ENCODE data around the gene KRTAP1-3.
"Not testable (repeated sequence)": the region's sequence is repeated elsewhere in the genome, so short reads cannot be mapped to it uniquely, and the experiment has no call there.

The KRTAP1-3 gene, protein sequence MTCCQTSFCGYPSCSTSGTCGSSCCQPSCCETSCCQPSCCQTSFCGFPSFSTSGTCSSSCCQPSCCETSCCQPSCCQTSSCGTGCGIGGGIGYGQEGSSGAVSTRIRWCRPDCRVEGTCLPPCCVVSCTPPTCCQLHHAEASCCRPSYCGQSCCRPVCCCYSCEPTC

DNA sequence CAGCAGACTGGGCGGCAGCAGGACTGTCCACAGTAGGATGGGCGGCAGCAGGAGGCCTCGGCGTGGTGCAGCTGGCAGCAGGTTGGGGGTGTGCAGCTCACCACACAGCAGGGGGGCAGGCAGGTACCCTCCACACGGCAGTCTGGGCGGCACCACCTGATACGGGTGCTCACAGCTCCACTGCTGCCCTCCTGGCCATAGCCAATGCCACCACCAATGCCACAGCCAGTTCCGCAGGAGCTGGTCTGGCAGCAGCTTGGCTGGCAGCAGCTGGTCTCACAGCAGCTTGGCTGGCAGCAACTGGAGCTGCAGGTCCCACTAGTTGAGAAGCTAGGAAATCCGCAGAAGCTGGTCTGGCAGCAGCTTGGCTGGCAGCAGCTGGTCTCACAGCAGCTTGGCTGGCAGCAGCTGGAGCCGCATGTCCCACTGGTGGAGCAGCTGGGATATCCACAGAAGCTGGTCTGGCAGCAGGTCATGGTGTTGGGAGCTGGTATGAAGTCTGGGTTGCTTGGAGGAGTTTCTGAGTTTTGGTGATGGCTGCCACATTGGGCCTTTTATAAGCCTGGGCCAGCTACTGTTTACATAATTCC lies at the start of gene KRTAP1-3:
Gene KRTAP1-3, minus strand, starts transcription at position 529 of the 590 bp plus-strand sequence. Its CDS starts 53 bp downstream, at position 476.
- not testable (repeated sequence) for H3K27ac ChIP-seq; H3K4me3 ChIP-seq (ENCODE audit: low read depth, low read length); DNase-seq; H3K36me3 ChIP-seq; H3K27me3 ChIP-seq (ENCODE audit: insufficient read depth, low read depth, severe bottlenecking); H3K9me3 ChIP-seq (ENCODE audit: severe bottlenecking)

DNA sequence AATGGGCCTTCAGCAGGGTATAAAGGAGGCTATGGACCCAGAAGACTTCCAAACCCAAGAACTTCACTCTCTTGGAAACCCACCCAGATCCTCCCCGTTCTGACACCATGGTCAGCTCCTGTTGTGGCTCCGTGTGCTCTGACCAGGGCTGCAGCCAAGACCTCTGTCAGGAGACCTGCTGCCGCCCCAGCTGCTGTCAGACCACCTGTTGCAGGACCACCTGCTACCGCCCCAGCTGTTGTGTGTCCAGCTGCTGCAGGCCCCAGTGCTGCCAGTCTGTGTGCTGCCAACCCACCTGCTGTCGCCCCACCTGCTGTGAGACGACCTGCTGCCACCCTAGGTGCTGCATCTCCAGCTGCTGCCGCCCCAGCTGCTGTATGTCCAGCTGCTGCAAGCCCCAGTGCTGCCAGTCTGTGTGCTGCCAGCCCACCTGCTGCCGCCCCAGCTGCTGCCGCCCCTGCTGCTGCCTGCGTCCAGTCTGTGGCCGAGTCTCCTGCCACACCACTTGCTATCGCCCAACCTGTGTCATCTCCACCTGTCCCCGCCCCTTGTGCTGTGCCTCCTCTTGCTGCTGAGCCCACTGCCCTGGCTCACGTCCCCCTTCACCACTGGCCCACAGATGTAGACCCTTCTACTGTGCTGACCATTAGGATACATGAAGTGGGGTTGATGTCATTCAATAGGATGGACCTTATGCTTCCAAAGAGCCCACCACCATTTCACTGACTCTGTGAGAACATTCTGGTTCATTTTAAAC lies 49.6 kb upstream of the KRTAP1-3 start, which contains the start of gene KRTAP4-7:
Gene KRTAP4-7, plus strand, starts transcription at position 51 of the 757 bp plus-strand sequence. Its CDS starts 57 bp downstream, at position 108.
- H3K27me3 ChIP-seq (ENCODE audit: insufficient read depth, low read depth, severe bottlenecking), result peaks cover 21% of the 10 kb centered on the region
- DNase-seq; H3K27ac ChIP-seq; H3K4me3 ChIP-seq (ENCODE audit: low read depth, low read length); H3K36me3 ChIP-seq; H3K9me3 ChIP-seq (ENCODE audit: severe bottlenecking): not testable (repeated sequence)

DNA sequence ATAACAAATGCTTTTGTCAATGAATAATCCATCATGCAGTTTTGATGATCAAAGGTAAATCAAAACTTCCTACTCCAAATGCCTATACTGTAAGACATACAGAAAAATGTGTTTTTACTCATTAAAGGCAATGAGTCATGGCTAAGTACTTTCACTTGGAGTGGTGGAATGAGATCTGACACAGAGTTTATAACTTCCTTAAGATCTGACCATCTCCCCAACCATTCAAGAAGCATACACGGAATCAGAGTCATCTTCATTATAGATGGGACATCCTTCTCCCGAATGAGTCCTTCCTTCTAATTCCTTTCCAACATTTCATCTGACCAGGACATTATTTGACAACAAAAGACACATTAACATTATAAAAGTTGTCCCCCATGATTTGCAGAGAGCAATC lies 48.8 kb upstream of the KRTAP1-3 start:
- H3K36me3 ChIP-seq; H3K9me3 ChIP-seq (ENCODE audit: severe bottlenecking); H3K27ac ChIP-seq; DNase-seq; H3K4me3 ChIP-seq (ENCODE audit: low read depth, low read length): not testable (repeated sequence)
- H3K27me3 ChIP-seq (ENCODE audit: insufficient read depth, low read depth, severe bottlenecking), result peaks cover 25% of the 10 kb centered on the region

DNA sequence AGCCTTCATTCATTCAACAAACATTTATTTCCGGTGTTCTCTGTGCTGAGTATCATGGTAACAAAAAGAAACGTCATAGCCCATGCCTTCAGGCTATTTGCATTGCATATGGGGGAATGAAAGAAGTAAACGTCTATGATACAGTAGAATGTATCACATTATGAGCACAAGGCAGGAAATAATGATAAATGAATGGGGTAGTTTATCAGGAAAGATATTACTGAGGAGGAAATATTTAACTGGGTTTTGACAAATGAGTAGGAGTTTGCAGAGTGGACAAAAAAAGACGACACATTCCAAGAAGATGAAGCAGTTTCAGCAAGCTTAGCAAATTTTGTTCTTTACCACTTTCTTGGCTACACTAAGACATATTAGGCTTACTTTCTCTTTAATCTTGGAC lies 48.0 kb upstream of the KRTAP1-3 start:
- no peaks in the 10 kb centered on the region for H3K9me3 ChIP-seq (ENCODE audit: severe bottlenecking)
- no peak overlapping the region for H3K27ac ChIP-seq
- TF ChIP-seq, protein P1, sequence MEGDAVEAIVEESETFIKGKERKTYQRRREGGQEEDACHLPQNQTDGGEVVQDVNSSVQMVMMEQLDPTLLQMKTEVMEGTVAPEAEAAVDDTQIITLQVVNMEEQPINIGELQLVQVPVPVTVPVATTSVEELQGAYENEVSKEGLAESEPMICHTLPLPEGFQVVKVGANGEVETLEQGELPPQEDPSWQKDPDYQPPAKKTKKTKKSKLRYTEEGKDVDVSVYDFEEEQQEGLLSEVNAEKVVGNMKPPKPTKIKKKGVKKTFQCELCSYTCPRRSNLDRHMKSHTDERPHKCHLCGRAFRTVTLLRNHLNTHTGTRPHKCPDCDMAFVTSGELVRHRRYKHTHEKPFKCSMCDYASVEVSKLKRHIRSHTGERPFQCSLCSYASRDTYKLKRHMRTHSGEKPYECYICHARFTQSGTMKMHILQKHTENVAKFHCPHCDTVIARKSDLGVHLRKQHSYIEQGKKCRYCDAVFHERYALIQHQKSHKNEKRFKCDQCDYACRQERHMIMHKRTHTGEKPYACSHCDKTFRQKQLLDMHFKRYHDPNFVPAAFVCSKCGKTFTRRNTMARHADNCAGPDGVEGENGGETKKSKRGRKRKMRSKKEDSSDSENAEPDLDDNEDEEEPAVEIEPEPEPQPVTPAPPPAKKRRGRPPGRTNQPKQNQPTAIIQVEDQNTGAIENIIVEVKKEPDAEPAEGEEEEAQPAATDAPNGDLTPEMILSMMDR (IDR thresholded peaks at IDR 0.05; ENCODE audit: low read depth, low read length), result no peak
- H3K27me3 ChIP-seq (ENCODE audit: insufficient read depth, low read depth, severe bottlenecking), result peaks cover 25% of the 10 kb centered on the region
- no peak for DNase-seq
- H3K36me3 ChIP-seq, result no peaks in the 10 kb centered on the region
- no peak overlapping the region for H3K4me3 ChIP-seq (ENCODE audit: low read depth, low read length)

DNA sequence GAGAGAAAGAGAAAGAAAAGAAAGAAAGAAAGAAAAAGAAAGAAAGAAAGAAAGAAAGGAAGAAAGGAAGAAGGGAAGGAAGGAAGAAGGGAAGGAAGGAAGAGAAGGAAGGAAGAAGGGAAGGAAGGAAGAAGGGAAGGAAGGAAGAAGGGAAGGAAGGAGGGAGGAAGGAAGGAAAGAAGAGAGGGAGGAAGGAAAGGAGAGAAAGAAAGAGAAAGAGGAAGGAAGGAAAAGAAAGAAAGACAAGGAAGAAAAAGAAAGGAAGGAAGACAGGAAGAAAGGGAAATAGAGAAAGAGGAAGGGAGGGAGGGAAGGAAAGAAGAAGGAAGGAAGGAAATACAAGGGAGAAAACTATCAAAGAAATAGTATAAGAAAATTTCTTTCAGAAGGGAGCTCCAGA lies 42.1 kb upstream of the KRTAP1-3 start:
- Histone ChIP-seq H3K4me3 (ENCODE audit: low read depth, low read length) (no peak overlapping the region), H3K27me3 (ENCODE audit: insufficient read depth, low read depth, severe bottlenecking) (peaks cover 25% of the 10 kb centered on the region), H3K27ac (no peak overlapping the region), H3K36me3 (no peaks in the 10 kb centered on the region), H3K9me3 (ENCODE audit: severe bottlenecking) (peaks cover 2% of the 10 kb centered on the region)
- TF ChIP-seq, protein P1 (IDR thresholded peaks at IDR 0.05; ENCODE audit: low read depth, low read length), result no peak
- no peak for DNase-seq

DNA sequence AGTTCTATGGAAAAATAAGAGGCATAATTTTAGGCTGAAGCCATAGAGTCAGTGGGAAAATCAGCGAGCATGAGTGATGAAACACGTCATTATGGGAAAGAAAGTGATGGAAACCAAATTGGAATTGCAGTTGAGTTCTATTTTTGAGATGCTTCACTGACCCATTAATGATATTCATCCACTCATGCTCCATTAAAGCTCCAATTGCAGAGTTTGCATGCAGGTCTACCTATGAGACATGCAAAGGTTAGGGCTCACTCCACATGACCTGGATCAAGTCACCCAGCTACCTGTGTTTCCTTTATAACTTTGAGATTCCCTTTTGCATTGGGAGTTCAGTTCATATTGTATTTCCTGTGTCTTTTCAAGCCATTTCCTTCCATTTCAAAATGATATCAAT lies 39.0 kb upstream of the KRTAP1-3 start:
- Histone ChIP-seq H3K27ac (no peak overlapping the region), H3K36me3 (no peaks in the 10 kb centered on the region), H3K9me3 (ENCODE audit: severe bottlenecking) (peaks cover 2% of the 10 kb centered on the region), H3K27me3 (ENCODE audit: insufficient read depth, low read depth, severe bottlenecking) (peaks cover 9% of the 10 kb centered on the region), H3K4me3 (ENCODE audit: low read depth, low read length) (no peak overlapping the region)
- no peak for DNase-seq
- TF ChIP-seq, protein P1 (IDR thresholded peaks at IDR 0.05; ENCODE audit: low read depth, low read length), result no peak

DNA sequence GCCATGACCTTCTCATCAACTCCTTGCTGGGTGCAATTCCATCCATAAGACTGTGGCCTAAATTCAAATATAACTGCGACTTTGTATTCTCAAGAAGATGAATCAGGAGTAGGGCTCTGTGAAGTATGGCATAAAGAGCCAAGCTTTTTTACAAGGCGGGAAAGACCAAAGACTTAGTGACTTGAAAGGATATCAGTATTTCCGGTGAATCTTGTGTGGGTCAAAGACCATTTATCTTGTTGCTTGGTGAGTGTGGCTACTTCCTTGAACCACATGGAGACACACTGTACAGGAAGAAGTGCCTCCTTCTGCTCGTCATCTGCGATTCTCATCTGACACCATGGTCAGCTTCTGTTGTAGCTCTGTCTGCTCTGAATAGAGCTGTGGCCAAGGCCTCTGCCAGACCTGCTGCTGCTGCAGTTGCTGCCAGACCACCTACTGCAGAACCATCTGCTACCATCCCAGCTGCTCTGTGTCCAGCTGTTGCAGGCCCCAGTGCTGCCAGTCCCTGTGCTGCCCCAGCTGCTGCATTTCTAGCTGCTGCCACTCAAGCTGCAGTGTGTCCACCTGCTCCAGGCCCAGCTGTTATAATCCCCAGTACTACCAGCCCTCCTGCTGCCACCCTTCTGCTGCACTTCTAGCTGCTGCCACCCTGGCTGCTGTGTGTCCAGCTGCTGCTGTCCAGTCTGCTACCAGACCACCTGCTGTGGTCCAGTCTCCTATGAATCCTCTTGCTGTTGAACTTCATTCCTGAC lies 37.1 kb upstream of the KRTAP1-3 start:
- no peaks in the 10 kb centered on the region for H3K36me3 ChIP-seq
- DNase-seq, result no peak
- H3K4me3 ChIP-seq (ENCODE audit: low read depth, low read length), result no peak overlapping the region
- peaks cover 2% of the 10 kb centered on the region for H3K9me3 ChIP-seq (ENCODE audit: severe bottlenecking)
- H3K27ac ChIP-seq, result no peak overlapping the region
- H3K27me3 ChIP-seq (ENCODE audit: insufficient read depth, low read depth, severe bottlenecking), result peaks cover 7% of the 10 kb centered on the region
- TF ChIP-seq, protein P1 (IDR thresholded peaks at IDR 0.05; ENCODE audit: low read depth, low read length), result no peak
